ENCODE results near the gene FRG2. TPM values are rescaled to one million over a fixed set of nuclear protein-coding genes. Genes with fewer than 3 reads are reported as not detected.

Gene FRG2
- not detected in 2 replicates for total RNA-seq

GRCh38 chr4:190027156-190027555 lies at the start of gene FRG2:
FRG2 (minus strand) TSS chr4:190027256; CDS start chr4:190027204, 52 bp downstream.

DNA sequence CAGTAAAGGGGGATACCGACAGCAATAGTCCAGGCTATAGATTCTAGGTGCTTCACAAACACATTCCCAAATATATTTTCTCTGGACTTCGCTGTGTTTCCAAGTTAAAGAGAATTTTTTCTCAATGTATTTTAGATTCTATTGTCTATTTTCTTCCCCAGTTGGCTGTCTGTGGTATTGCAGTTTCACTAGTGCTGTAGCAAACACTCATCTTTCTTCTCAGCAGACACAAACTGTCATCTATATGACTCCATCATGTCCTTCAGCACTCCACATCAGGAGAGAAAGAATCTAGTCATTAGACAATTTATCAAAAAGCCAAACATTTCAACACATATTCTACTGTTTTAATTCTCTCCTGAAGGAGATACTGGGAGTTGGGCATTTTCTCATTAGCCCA lies 37.3 kb upstream of the FRG2 start, which contains the start of gene DBET:
Gene DBET, plus strand, starts transcription at position 161 of the 400 bp plus-strand sequence.

Small RNAs within 50 kb of the gene (small RNA-seq; reads per million reads assigned to genes)
- gene RNA5SP174 (0.25 reads per million), gene RNA5SP175 (0.25 reads per million)

Other genes starting within 250 kb of the FRG2 start
- 29.1 and 31.2 TPM in 2 replicates for gene FRG1, start 86.4 kb downstream of the FRG2 start, total RNA-seq
- not detected in 2 replicates for gene DBET, start 37.2 kb upstream of the FRG2 start, total RNA-seq
- not detected in 2 replicates for gene DUX4, start 146.5 kb upstream of the FRG2 start, total RNA-seq

Measured in subcutaneous preadipocyte (primary cell).